ENCODE measurements around the gene CBX8. TPM values are rescaled to one million over a fixed set of nuclear protein-coding genes. Genes with fewer than 3 reads are reported as not detected.

Gene CBX8
- total and polyA plus RNA-seq, 2 of the 13 experiments (the other 11 are each of a cell fraction or from before 2014, with no cell fraction given): 0.34 to 12.6 TPM

GRCh38 chr17:79843474-79843815, 46.6 kb upstream of the CBX8 start (continued):
- TF ChIP-seq SNAPC4 (CRISPR knock-in tag; IDR thresholded peaks at IDR 0.05): peak; percentile 8; the same call in 1 of the 2 replicates
- no peak for TF ChIP-seq ZNF547 (CRISPR knock-in tag; IDR thresholded peaks at IDR 0.05)
- TF ChIP-seq ZNF296 (CRISPR knock-in tag; conservative IDR thresholded peaks at IDR 0.05): no peak
- TF ChIP-seq GATAD2A (CRISPR knock-in tag; IDR thresholded peaks at IDR 0.05): peak; percentile 43
- no peak for TF ChIP-seq ZNF737 (CRISPR knock-in tag; IDR thresholded peaks at IDR 0.05; ENCODE audit: borderline replicate concordance)
- no peak for TF ChIP-seq IKZF1 (IDR thresholded peaks at IDR 0.05)
- no peak for TF ChIP-seq FOXP1 (IDR thresholded peaks at IDR 0.05)
- no peak for TF ChIP-seq FOXP1 (CRISPR knock-in tag; IDR thresholded peaks at IDR 0.05)
- TF ChIP-seq ARID2 (CRISPR knock-in tag; IDR thresholded peaks at IDR 0.05; ENCODE audit: borderline replicate concordance): no peak
- peak; percentile 11 for TF ChIP-seq JARID2 (CRISPR knock-in tag; IDR thresholded peaks at IDR 0.05; ENCODE audit: insufficient replicate concordance)
- no peak for TF ChIP-seq SMYD3 (CRISPR knock-in tag; IDR thresholded peaks at IDR 0.05)
- TF ChIP-seq ZNF263 (CRISPR knock-in tag; IDR thresholded peaks at IDR 0.05): no peak
- TF ChIP-seq RORA (CRISPR knock-in tag; IDR thresholded peaks at IDR 0.05): no peak
- TF ChIP-seq ZNF549 (CRISPR knock-in tag; IDR thresholded peaks at IDR 0.05): no peak
- TF ChIP-seq KLF15 (CRISPR knock-in tag; IDR thresholded peaks at IDR 0.05; ENCODE audit: borderline replicate concordance): no peak
- no peak for TF ChIP-seq ZNF772 (CRISPR knock-in tag; IDR thresholded peaks at IDR 0.05)
- TF ChIP-seq GZF1 (CRISPR knock-in tag; IDR thresholded peaks at IDR 0.05): no peak
- no peak for TF ChIP-seq PHF21A (CRISPR knock-in tag; IDR thresholded peaks at IDR 0.05)
- no peak for TF ChIP-seq ATF7-NPFF (CRISPR knock-in tag; IDR thresholded peaks at IDR 0.05; ENCODE audit: low read depth)
- no peak for TF ChIP-seq SNAPC5 (CRISPR knock-in tag; IDR thresholded peaks at IDR 0.05; ENCODE audit: borderline replicate concordance)
- no peak for TF ChIP-seq ZNF232 (CRISPR knock-in tag; IDR thresholded peaks at IDR 0.05; ENCODE audit: borderline replicate concordance)
- no peak for TF ChIP-seq MLX (CRISPR knock-in tag; IDR thresholded peaks at IDR 0.05)
- TF ChIP-seq GATAD1 (CRISPR knock-in tag; IDR thresholded peaks at IDR 0.05): no peak
- TF ChIP-seq ZNF446 (CRISPR knock-in tag; IDR thresholded peaks at IDR 0.05): no peak
- TF ChIP-seq ZNF451 (CRISPR knock-in tag; IDR thresholded peaks at IDR 0.05): no peak
- no peak for TF ChIP-seq ZNF224 (CRISPR knock-in tag; IDR thresholded peaks at IDR 0.05)
- no peak for TF ChIP-seq GTF3A (CRISPR knock-in tag; conservative IDR thresholded peaks at IDR 0.05)
- TF ChIP-seq ARID3A (IDR thresholded peaks at IDR 0.05; ENCODE audit: low read depth, low read length): no peak

All from HepG2 (cell line).